Measurements from ENCODE around the gene RADIL. TPM values are rescaled to one million over a fixed set of nuclear protein-coding genes. Genes with fewer than 3 reads are reported as not detected.

RADIL gene
- total RNA-seq, 1 experiment from 2014 or later, result not detected

DNA sequence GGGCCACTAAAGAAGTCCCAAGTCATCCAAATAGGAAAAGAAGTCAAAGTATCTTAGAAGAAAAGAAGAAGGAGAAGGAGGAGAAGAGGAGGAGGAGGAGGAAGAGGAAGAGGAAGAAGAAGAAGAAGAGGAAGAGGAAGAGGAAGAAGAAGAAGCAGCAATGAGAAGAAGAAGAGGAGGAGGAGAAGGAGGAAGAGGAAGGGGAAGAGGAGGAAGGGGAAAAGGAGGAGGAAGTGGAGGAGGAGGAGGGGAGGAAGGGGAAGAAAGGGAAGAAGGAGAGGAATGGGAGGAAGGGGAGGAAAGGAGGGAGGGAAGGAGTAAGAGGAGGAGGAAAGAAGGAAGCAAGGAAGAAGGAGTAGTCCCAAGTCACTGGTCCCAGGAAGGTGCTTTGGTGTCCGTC is 21.7 kb upstream of the RADIL start:
- Histone ChIP-seq H3K36me3 (ENCODE audit: control insufficient read depth, insufficient read depth, low read length) (no peaks in the 10 kb centered on the region), H3K4me1 (no peaks in the 10 kb centered on the region), H3K9me3 (0 out of 2 replicates have a peak, but pooled peaks cover 7% of the 10 kb centered on the region), H3K27me3 (replicated peaks; ENCODE audit: control insufficient read depth, insufficient read depth, low read length) (no peaks in the 10 kb centered on the region), H3K4me3 (ENCODE audit: low read depth, low read length) (no peak overlapping the region)
- POLR2A ChIA-PET, result no interaction called here
- DNase-seq, result no peak
- H3K9me3 Mint-ChIP-seq (ENCODE audit: unreplicated experiment), result no peaks in the 10 kb centered on the region
- H3K27ac Mint-ChIP-seq (ENCODE audit: unreplicated experiment), result no peak overlapping the region
- CTCF ChIA-PET, result no interaction called here
- H3K36me3 Mint-ChIP-seq (ENCODE audit: insufficient read depth, unreplicated experiment), result peaks cover under 1% of the 10 kb centered on the region
- no TSS peak for BruUV-seq (replicated peaks)
- H3K4me1 Mint-ChIP-seq (ENCODE audit: low read depth, unreplicated experiment), result no peaks in the 10 kb centered on the region
- H3K4me3 Mint-ChIP-seq (ENCODE audit: unreplicated experiment), result no peak overlapping the region
- TF ChIP-seq, protein P1, sequence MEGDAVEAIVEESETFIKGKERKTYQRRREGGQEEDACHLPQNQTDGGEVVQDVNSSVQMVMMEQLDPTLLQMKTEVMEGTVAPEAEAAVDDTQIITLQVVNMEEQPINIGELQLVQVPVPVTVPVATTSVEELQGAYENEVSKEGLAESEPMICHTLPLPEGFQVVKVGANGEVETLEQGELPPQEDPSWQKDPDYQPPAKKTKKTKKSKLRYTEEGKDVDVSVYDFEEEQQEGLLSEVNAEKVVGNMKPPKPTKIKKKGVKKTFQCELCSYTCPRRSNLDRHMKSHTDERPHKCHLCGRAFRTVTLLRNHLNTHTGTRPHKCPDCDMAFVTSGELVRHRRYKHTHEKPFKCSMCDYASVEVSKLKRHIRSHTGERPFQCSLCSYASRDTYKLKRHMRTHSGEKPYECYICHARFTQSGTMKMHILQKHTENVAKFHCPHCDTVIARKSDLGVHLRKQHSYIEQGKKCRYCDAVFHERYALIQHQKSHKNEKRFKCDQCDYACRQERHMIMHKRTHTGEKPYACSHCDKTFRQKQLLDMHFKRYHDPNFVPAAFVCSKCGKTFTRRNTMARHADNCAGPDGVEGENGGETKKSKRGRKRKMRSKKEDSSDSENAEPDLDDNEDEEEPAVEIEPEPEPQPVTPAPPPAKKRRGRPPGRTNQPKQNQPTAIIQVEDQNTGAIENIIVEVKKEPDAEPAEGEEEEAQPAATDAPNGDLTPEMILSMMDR (IDR thresholded peaks at IDR 0.05; ENCODE audit: insufficient read depth in 1 of 2, low read depth in 1 of 2, low read length in 1 of 2, severe bottlenecking in 1 of 2, unreplicated experiment in 1 of 2), result no peak
- H3K27me3 Mint-ChIP-seq (ENCODE audit: insufficient read depth, unreplicated experiment), result peaks cover 8% of the 10 kb centered on the region
- intact Hi-C loops (cut with micrococcal nuclease; ENCODE audit: unreplicated experiment), result no loop called here

DNA sequence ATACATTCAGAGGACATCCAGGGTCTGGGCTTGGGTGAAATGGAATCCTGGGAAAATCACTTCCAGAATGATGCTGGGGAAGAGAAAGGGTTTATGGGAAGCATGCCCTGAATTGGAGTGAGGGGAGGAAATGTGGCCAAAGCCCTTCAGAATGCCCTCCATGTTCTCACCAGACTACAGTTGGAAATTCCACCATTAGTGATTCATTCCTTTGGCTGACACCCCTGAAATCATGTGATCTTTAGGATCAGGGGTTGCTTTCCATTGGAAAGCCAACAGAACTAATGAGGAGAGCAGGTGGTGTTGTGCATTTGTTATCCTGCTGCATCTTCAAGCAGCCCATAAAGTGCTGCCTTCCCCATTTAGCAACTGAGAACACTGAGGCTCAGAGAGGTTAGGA is 20.8 kb upstream of the RADIL start:
- no peak overlapping the region for H3K4me3 ChIP-seq (ENCODE audit: low read depth, low read length)
- ChIA-PET CTCF (no interaction called here), POLR2A (no interaction called here)
- no peaks in the 10 kb centered on the region for H3K36me3 ChIP-seq (ENCODE audit: control insufficient read depth, insufficient read depth, low read length)
- TF ChIP-seq, protein P1 (IDR thresholded peaks at IDR 0.05; ENCODE audit: insufficient read depth in 1 of 2, low read depth in 1 of 2, low read length in 1 of 2, severe bottlenecking in 1 of 2, unreplicated experiment in 1 of 2), result no peak
- Mint-ChIP-seq H3K4me3 (ENCODE audit: unreplicated experiment) (no peak overlapping the region), H3K4me1 (ENCODE audit: low read depth, unreplicated experiment) (no peaks in the 10 kb centered on the region), H3K9me3 (ENCODE audit: unreplicated experiment) (no peaks in the 10 kb centered on the region), H3K27ac (ENCODE audit: unreplicated experiment) (no peak overlapping the region), H3K36me3 (ENCODE audit: insufficient read depth, unreplicated experiment) (peaks cover 5% of the 10 kb centered on the region), H3K27me3 (ENCODE audit: insufficient read depth, unreplicated experiment) (peaks cover 8% of the 10 kb centered on the region)
- BruUV-seq (replicated peaks), result no TSS peak
- 0 out of 2 replicates have a peak, but pooled peaks cover 7% of the 10 kb centered on the region for H3K9me3 ChIP-seq
- no peaks in the 10 kb centered on the region for H3K27me3 ChIP-seq (replicated peaks; ENCODE audit: control insufficient read depth, insufficient read depth, low read length)
- intact Hi-C loops (cut with micrococcal nuclease; ENCODE audit: unreplicated experiment), result no loop called here
- no peak for DNase-seq
- no peaks in the 10 kb centered on the region for H3K4me1 ChIP-seq

DNA sequence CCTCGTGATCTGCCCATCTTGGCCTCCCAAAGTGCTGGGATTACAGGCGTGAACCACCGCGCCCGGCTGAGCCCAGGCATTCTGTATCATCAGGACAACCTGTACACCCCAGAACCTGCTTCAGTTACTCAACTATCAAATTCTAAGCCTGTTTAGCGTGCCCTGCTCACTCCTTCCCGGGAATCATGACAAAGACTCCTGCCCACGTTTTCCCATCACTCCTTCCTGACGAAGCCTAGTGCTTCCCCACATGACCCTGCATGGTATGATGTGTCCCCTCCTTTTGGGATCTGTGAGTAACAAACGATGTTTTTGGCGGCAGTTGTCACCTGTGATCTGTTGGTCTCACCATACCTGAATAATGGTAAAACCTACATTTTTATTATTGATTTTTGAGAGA is 12.2 kb upstream of the RADIL start:
- H3K4me3 ChIP-seq (ENCODE audit: low read depth, low read length), result no peak overlapping the region
- no peaks in the 10 kb centered on the region for H3K4me1 ChIP-seq
- Mint-ChIP-seq H3K36me3 (ENCODE audit: insufficient read depth, unreplicated experiment) (peaks cover 5% of the 10 kb centered on the region), H3K4me1 (ENCODE audit: low read depth, unreplicated experiment) (no peaks in the 10 kb centered on the region), H3K27ac (ENCODE audit: unreplicated experiment) (no peak overlapping the region), H3K4me3 (ENCODE audit: unreplicated experiment) (no peak overlapping the region), H3K27me3 (ENCODE audit: insufficient read depth, unreplicated experiment) (peaks cover 4% of the 10 kb centered on the region), H3K9me3 (ENCODE audit: unreplicated experiment) (peaks cover 12% of the 10 kb centered on the region)
- BruUV-seq (replicated peaks), result no TSS peak
- H3K36me3 ChIP-seq (ENCODE audit: control insufficient read depth, insufficient read depth, low read length), result no peaks in the 10 kb centered on the region
- ChIA-PET CTCF (no interaction called here), POLR2A (no interaction called here)
- DNase-seq, result no peak
- TF ChIP-seq, protein P1 (IDR thresholded peaks at IDR 0.05; ENCODE audit: insufficient read depth in 1 of 2, low read depth in 1 of 2, low read length in 1 of 2, severe bottlenecking in 1 of 2, unreplicated experiment in 1 of 2), result no peak
- intact Hi-C loops (cut with micrococcal nuclease; ENCODE audit: unreplicated experiment), result no loop called here
- peaks cover 4% of the 10 kb centered on the region; the same call in 1 of the 2 replicates for H3K9me3 ChIP-seq
- H3K27me3 ChIP-seq (replicated peaks; ENCODE audit: control insufficient read depth, insufficient read depth, low read length), result no peaks in the 10 kb centered on the region

Data from Caco-2 (cell line).